ENCODE measurements around the gene GATA3.
A peak's percentile ranks its signal among the peaks of the same experiment; 100 is the strongest.

The GATA3 gene

DNA sequence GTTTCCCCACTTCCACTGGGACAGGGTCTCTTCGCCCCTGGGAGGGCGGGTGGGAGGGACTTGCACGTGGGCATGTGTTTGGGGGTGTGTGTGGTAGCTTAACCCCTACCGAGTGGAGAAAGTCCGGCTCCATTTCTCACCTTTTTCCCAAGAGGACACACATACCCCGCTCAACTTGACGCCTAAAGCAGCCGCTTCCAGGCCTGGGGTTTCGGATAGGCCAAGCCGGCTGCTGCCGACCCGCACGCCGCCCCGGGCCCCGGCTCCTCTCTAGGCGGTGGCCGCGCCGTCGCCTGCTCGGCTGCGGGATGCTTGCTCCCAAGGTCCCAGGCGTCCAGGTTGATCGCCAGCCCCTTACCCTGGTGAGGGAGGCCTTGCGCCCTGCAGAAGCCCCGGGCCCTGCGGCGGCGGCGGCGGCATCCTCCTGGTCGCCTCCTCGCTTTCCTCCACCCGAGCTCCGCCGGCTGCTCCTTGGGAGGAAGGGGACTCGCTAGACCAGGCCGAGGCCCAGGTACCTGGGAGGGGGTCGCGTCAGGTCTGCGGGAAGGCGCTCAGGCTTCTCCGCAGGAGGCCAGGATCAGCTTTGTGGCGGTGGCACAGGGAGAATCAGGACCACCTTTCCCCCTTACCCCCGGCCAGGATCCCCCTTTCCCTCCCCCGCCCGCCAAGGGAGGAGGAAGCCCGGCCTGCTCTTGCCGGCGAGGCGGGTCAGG is 3.2 kb upstream of the GATA3 start:
- no peak for DNase-seq

DNA sequence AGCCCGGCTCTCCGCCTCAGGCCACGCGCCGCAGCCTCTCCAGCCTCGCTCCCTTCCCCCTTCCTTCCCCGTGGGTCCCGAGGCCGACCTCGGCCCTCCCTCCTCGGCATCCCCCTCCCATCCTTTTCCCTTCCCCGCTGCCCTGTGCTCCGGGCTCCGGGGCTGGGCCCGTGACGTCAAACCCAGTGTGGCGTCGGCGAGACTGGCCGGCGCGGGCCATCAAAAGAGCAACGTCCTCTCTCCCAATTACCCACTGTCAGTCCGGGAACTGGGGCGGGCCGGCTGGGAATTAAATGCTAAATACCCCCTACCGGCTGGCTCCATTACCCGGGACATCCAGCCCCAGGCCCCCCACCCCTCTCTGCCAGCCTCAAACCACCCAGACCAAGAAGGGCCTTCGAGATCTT is 2.6 kb upstream of the GATA3 start:
- DNase-seq: no peak

DNA sequence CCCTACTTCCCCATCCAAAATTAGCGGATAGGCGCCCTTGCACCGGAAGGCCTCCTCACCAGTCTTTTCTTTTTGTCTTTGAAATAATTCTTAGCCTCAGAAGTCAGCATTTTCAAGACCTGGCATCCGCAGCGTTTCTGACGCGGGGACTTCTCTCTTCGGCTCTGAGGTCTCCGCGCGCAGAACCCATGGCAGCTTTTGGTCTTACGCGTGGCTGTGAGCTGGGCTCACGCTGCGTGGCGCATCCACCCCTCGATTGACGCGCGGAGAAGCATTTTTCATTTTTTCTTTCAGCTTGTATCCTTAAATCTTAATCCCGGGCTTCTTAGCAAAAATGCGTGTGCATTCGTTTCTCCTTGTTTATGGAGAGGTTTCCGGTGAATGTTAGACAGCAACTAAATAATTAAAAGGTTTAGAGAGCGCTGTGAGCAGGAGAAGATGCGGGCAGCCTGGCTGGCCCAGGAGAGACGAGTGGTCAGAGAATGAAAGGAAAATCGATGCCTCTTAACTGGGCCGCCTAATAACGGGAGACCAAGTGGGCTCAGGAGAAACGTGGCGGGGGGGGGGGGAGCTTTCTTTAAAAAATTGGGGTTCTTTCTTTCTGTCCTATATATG is 2.0 kb upstream of the GATA3 start:
- no peak for DNase-seq

DNA sequence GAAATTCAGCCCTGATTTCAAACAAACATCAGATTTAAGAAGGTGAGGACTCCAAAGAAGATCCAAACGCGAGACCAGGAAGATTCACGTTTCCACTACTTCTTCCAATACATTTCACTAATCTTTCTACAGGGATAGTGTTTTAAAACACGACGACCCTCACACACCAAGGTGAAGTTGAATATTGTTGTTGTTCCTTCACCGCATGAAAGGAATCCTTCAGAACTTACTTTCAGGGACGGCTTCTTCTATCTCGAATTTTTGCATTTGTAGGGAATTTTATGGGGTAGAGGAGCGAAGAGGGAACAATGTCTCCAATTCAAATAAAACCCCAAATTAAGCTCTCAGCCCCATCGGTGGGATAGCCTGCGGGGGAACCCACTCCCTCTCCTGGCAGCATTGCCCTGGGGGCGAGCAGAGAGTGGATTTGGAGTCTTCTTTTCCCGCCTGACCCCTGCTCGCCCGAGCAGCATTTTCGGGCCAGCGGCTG is 1.5 kb upstream of the GATA3 start:
- no peak for DNase-seq

DNA sequence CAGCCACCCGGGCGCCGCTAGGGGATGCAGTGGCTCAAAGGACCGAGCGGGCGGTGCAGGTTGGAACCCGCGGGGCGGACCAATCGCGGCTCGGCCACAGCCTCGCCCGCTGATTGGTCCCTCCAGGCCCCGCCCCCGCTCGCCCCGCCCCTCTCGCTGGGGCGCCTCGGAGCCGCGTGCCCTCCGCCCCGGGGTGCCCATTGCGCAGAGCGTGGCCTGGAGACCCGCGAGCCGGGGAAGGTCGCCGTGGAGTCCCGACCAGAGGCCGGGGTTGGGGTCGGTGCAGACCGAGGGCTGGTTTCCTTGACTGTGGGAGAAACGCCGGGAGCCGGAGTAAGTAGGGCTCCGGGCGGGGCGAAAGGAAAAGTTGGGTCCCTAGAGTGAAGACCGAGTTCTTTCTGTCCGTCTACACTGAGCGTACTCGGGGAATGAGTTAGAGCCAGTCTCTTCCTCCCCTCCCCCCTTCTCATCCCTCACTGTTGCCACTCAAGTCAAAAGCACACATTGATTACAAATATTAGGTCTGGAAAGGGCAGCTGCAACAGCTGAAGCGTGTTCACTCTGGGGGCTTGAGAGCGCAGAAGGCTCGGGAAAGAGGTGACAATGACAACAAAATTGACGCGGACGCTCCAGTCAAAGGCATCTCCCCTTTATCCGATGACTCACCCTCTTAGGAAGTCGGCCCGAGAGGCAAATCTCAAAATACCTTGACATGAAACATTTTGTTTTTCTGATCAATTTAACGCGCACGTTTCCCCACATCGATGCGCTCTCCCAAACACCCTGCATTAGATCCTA is 843 bp upstream of the GATA3 start:
- peak; percentile 89 to 94 for DNase-seq

DNA sequence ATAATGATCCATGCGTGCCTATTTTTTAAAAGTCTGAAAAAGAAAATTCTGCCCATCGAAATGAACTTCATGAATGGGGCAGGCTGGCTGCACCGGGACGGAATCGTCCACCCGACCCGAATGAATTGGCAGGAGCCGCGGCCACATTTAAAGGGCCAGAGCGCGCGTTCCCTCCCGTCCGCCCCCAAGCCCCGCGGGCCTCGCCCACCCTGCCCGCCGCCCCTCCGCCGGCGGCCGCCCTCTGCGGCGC is 319 bp upstream of the GATA3 start:
- no peak for DNase-seq

DNA sequence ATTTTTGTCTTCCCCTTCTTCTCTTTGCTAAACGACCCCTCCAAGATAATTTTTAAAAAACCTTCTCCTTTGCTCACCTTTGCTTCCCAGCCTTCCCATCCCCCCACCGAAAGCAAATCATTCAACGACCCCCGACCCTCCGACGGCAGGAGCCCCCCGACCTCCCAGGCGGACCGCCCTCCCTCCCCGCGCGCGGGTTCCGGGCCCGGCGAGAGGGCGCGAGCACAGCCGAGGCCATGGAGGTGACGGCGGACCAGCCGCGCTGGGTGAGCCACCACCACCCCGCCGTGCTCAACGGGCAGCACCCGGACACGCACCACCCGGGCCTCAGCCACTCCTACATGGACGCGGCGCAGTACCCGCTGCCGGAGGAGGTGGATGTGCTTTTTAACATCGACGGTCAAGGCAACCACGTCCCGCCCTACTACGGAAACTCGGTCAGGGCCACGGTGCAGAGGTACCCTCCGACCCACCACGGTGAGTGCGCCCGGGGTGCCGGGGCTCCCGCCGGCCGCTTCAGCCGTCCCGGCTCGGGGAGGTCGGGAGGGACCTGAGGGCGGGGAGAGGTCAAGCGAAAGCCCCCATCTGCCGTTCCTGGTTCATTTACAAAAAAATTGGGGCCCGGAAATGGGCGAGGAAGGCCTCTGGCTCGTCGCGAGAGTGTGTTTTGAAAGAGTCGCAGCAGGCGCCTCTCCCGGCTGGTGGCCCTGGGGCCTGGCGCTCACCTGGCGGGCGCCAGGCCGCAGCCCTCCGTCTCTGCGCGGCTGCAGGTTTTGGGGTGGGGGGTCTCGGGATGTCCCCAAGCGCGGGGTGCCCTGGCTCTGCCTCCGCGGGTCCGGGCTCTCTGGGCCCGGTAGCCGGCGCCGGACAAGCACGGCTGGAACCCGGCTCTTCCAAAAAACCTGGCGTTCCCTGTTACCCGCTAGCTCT is 1.2 kb downstream of the GATA3 start:
- DNase-seq: peak in 1 of 2 donors; percentile 20

DNA sequence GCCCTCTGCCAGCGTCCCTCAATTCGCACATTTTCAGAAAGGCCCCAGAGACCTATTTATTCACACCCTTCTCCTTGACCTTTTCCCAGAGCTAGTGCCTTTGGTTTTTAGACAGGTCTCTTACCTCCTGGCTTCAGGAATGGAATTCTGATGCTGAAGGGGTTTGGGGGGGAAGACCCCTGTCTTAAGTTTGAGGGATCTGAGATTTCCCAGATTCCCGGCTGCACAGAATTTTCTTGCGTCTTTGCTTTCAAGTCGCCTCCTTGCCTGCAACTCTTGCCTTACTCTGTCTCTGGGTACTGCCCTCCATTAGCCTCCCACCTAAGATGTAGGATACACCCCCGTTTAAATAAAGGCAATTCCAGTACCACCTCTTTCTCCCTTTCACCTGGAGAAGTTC is 1.9 kb downstream of the GATA3 start:
- DNase-seq: no peak

DNA sequence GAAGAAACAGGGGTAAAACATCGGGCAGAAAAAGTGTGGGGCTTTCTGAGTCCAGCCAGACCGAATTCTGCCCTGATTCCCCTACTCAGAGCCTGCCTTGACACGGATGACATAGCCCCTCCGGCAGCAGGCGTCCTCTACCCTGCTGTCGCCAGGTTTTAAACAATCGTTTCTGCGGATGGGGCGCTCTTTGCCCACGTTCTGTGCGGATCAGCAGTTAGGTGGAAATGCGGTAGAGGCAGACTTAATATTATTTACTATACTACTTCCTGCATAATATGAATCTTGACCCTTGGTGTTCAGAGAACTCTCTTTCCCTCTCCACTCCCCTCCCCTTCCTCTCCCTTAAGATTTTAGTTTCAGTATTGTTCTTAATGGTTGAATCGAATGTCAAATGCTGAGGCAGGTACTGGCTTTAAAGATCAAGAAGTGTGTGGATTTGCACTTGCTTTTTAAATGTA is 2.4 kb downstream of the GATA3 start:
- peak; percentile 46 to 62 for DNase-seq

DNA sequence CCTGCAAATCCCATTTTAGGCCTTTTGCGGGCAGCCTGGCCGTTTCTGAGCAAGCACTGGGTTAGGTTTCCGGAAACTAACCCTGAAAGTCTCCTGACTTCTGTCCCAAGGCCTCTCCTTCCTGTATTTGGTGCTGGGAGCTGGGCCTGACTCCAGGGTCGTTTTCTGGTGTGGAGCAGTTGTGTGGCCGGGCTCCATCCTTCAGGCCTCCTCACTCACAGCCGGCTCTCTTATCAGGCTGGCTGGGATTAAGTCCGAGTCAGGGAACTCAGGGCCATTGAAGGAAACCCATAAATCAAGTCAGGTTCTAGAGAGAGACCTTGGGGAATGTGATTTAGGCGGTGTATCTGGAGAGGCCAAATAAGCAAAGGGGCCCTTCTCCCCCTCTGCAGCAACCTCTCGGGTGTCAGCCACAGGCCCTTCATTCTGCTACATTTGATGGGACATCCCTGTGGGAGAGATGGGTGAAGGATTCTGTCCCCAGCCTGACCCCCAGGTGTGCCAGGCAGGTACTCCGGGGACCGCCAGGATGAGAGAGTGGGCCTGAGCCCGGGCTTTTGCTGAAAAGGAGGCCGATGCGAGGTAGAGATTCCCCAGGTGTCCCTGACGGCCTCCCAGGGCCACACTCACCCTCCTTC is 3.3 kb downstream of the GATA3 start:
- no peak for DNase-seq

DNA sequence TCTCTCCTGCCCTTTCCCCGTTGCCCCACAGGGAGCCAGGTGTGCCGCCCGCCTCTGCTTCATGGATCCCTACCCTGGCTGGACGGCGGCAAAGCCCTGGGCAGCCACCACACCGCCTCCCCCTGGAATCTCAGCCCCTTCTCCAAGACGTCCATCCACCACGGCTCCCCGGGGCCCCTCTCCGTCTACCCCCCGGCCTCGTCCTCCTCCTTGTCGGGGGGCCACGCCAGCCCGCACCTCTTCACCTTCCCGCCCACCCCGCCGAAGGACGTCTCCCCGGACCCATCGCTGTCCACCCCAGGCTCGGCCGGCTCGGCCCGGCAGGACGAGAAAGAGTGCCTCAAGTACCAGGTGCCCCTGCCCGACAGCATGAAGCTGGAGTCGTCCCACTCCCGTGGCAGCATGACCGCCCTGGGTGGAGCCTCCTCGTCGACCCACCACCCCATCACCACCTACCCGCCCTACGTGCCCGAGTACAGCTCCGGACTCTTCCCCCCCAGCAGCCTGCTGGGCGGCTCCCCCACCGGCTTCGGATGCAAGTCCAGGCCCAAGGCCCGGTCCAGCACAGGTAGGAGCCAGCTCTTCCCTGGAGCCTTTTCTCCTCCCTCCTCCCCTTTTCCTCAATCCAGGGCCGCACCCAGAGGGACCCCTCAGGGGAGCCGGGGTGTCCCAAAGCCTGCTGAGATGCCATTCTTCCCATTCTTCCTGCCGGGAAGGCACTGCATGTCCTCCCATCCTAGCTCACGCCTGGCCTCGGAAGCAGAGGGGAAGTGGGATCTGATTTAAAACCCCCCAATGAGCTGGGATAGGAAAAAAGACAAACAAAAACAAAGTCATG is 4.0 kb downstream of the GATA3 start:
- no peak for DNase-seq

DNA sequence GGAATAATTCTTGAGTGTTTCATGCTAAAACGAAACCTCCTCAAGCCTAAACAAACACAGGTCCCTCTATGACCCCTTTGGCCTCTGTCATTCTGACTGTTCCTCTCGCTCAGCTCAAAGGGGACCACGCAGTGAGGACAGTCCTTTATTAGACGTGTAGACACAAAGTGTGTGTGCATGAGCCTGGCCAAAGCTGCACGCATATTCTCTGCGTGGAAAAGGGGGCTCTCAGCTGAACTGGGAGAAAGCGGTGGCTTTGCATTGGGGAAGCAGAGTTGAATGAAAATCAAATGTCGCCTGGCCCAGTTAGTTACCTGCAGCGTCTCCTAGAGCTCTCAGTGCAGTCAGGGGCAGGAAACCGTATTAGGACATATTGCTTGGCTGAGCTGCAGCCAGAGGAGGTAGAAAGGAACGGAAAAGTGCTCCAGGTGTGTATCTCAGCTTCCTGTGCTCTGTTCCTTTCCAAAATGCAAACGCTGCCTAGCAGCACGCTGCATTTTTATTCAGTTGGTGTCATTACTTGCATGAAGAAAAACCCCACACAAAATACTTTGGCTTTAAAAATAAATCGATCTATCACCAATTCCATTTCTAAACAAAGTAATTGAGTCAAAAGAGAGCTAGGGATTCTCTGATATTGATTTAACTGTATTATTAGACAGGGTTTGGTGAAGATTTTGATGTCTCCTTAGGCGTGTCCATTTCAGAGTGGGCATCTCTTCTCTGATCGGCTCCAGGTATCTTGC is 4.9 kb downstream of the GATA3 start:
- DNase-seq: no peak

DNA sequence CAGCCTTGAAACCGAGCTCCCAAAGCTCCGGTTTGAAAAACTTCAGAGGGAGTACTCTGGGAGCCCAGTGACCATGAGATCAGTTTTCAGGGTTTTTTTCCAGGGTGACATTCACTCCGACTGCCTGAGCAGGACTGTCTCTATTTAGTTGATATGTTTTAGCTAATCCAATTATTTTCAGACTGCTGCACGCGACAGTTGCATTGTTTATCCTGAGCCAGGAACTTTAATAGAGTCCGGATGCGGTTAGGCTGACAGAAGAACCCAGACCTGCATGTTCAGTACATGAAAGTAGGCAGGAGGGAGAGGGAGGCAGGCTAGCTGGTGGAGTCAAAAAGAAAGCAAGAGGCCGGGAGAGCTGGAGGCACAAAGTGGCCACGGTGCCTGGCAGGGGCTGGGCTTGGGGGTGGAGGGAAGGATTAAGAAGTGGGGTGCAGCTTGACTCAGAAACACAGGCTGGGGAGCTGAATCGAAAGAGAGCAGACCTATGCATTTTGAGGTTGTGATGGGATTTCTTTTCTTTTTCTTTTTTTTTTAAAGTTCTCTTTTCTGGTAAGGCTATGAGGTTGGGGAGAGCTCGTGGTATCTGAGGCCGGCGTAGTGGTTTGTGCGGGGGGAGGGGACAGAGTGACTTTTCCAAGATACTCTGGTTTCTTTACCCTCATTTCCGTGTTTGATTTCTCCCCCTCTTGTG is 5.7 kb downstream of the GATA3 start:
- DNase-seq: peak; percentile 42 to 66

DNA sequence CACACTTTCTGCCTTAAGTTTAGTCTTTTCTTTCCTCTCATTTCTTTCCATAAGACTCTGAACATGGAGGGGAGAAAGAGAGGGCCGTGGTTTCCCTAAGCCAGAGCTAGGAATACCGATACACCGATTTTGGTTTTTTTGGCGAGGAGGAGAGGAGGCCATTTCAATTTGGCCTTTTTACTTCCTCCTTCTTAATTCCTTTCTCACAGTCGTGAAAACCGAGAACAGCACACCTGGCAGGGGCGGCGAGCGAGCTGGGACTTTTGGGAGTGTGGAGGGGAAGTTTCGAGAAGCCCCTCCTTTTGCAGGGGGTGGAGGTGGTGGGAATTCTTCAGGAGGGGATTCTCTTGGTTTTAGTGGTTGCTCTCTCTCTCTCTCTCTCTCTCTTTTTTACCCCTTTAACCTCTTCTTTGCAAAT is 6.2 kb downstream of the GATA3 start:
- no peak for DNase-seq

DNA sequence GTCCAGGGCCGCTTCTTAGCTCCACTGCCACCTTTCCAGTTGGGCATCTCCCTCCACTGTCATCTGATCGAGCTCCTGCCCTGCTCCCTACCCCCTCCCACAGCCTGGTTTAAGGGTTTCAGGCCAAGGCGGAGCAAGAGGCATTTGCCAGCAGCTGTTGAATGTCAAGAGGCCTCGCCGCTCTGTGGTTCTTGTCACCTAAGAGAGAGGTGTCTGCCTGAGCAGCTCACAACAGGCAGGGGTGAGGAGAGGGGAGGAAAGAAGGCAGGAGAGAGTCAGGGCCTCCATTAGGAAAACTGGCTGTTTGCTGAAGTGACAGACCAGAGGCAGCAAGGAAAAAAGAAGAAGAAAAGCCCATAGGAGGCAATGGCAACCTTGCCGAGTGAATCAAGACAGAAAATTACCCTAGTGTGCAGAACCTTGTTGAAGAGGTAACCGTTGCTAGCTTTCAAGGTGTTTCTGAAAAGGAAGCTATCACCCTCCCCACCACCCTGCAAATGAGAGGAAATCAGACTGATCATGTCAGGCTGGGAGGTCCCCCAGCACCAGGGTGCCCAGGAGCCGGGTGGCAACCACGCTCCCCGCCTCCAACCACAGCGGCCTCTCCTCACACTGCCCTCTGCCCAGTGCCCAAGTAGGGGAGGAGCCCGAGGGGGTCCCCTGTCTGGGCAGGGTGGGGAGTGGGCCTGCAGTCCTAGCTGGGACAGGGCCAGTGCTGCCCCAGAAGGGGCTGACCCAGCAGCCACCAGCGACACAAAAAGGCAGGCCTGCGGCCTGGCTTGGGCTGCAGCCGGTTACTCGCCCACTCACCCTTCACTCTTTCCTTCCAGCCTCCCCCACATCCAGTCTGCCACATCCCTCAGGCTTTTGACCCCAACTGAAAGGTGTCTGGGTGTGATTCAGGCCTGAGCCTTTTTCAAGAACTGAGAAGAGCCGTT is 7.1 kb downstream of the GATA3 start:
- DNase-seq: peak; percentile 57 to 65

DNA sequence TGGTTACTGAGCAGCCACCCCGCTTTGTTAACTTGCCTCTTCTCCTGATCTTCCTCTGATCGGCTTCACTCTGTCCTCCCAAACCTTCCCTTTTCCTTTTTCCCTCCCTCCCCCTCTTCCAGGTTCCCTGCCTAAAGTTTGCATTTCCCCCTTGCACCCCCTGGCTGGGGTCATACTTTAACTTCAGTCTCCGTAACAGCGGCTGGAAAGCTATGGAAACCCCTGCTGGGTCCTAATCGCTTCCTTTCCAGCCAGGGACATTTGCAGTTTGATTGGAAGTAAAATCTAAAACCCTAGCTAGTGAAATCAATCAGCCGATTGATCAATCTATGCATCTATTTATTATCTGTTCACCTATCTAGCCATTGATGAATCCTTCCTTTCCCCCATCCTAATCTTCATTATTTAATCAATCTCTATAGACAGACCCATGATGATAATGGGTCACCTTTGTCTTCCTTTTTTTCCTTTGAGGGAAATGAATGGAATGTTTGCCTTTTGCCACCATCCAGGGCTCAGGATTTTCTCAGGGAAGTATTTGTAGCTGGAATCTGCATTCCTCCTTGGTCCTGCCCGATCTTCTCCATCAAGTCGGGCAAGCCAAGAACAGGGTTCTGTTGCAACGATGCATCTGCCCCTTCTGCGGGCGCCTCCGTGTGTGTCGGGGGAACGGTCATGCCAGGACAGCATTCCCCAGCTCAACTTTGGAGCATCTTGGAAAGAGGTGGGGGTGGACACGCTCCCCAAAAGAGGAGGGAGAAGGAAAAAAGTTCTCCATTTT is 8.8 kb downstream of the GATA3 start:
- DNase-seq: no peak

DNA sequence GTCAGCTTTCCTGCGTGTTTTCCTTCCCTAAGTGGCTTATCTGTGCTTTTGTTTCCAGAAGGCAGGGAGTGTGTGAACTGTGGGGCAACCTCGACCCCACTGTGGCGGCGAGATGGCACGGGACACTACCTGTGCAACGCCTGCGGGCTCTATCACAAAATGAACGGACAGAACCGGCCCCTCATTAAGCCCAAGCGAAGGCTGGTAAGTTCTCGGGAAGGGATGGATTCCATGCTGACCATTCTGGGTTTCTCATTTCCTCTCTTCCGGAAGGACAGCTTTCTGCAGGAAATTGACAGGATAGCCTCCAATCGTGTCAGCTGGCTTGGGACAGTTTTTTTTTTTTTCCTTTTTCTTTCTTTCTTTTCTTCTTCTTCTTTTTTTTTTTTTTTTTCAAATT is 9.4 kb downstream of the GATA3 start:
- DNase-seq: no peak

DNA sequence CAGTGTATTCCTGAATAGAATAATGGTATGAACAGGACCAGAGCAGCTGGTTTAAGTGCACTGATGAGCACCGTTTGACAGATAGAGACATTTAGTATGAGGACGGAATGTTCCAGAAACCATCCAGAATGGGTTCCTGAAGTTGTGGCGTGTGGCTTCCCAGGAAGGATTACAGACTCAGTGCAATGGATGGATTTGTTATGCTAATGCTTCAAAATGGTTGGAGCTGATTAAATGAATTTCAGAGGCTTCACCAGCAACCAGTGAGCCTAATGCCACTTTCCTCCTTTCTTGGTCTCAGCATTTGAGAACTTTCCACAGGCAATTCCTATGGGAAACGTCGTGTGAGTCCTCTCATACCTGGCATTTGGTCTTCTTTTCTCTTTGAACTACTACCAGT is 9.9 kb downstream of the GATA3 start:
- no peak for DNase-seq
